GM12892 (cell line): ENCODE data around the gene TMED8.

Source experiments
- DNase-seq: peaks from one replicate; pipeline ENCODE4 v3.0.0; 2011; ENCODE audit not compliant: insufficient read length
- FAIRE-seq: peaks from 2 replicates; lab custom pipeline; 2011; peaks lifted over from hg19 to GRCh38; lab: Jason Lieb, UNC
- POLR2A ChIP-seq: IDR thresholded peaks from 2 replicates; pipeline ENCODE4 v1.6.1; 2011; ENCODE audit warnings: low read depth, low read length, control low read depth
- POLR2AphosphoS5 ChIP-seq: IDR thresholded peaks from 2 replicates; pipeline ENCODE4 v1.6.1; 2011; ENCODE audit warnings: low read depth, low read length, control low read depth
- TAF1 ChIP-seq: IDR thresholded peaks from 2 replicates; pipeline ENCODE4 v1.6.1; 2011; ENCODE audit warnings: low read depth, mild to moderate bottlenecking, control low read depth, low read length, borderline replicate concordance

TMED8 gene

DNA sequence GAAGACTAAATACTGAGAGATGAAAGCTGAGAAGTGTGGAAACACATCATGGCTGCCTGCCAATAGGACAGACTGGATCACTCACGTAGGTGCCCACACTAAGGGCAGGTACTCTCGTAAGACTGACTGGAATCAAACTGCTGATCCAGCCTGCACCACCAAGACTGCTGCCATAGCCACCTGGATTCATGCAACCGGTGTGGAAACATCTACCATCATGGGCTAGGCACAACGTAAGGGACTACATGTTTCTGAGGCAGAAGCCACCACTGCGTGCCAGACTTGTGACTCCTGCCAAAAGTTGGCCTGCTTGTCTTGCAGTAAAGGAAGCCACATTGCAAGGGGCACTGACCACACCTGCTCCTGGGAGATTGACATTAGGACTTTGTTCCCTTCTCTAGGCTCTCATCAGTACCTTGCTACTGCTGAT, 60.0 kb downstream of the TMED8 start:
- FAIRE-seq (no peak), DNase-seq (no peak)
- TF ChIP-seq POLR2A (no peak), TAF1 (no peak), POLR2AphosphoS5 (no peak)

DNA sequence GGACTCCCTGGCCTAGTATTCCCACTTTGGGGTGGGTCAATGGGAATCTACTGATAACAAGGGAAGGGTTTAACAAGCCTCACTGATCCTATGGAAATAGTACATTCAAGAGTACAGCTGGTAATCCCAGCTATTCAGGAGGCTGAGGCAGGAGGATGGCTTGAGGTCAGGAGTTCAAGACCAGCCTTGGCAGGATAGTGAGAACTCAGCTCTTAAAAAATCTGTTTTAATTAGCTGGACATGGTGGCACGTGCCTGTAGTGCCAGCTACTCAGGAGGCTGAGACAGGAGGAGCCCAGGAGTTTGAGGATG, 60.7 kb downstream of the TMED8 start:
- no peak for FAIRE-seq
- no peak for DNase-seq
- no peak for TF ChIP-seq POLR2AphosphoS5

DNA sequence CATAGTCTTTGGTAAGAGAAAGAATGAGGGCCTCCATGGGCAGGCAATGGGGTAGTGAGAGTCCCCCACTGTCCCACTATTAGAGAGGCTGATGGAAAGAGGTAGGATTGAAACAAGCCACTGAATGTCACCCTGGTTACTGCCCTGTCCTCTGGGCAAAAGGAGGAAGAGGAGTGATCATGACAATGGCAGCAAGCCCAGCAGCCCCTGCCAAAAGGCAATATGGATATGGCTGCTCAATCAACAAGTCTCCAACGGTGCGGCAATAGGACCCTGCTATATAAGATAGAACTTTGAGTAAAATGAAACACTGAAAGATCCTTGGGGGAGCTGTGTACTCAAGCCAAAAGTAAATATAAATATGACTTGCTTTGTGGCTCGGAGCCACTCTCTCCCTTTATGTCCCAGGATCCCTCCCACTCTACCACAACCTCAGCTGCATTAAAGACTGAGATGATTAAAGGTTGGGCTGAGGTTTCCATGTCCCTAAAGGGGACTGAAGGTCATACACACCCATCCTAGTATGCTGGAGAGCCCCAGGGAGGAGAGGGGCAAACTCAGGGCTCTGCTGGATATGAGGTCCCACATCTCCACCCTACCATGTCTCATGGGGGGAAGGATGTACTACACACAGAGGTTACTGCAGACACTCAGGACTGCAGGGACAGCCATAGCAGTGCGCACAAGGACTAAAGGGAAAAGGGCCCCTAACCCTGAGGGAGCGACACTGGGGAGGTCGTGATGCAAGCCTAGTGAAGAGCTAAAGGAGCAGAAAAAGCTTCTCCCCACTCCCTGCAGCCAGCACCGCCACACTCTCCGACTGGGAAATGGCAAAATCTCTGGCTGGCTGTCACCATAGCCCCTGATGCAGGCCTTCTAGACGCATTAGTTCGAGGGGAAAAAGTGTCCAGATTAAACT, 62.1 kb downstream of the TMED8 start:
- DNase-seq (no peak), FAIRE-seq (no peak)
- TF ChIP-seq POLR2A (no peak), POLR2AphosphoS5 (no peak), TAF1 (no peak)

GRCh38 chr14:77314043-77314442, 62.9 kb downstream of the TMED8 start:
- DNase-seq: no peak
- FAIRE-seq: no peak
- TF ChIP-seq TAF1: no peak
- no peak for TF ChIP-seq POLR2A
- no peak for TF ChIP-seq POLR2AphosphoS5

- TF ChIP-seq POLR2A (no peak), TAF1 (no peak), POLR2AphosphoS5 (no peak)
- FAIRE-seq: no peak
- no peak for DNase-seq
Measured at GRCh38 chr14:77313371-77313770, 63.5 kb downstream of the TMED8 start.

- DNase-seq: no peak
- TF ChIP-seq POLR2A (no peak), POLR2AphosphoS5 (no peak), TAF1 (no peak)
- FAIRE-seq: no peak
Measured at GRCh38 chr14:77311217-77311616, 65.7 kb downstream of the TMED8 start.

DNA sequence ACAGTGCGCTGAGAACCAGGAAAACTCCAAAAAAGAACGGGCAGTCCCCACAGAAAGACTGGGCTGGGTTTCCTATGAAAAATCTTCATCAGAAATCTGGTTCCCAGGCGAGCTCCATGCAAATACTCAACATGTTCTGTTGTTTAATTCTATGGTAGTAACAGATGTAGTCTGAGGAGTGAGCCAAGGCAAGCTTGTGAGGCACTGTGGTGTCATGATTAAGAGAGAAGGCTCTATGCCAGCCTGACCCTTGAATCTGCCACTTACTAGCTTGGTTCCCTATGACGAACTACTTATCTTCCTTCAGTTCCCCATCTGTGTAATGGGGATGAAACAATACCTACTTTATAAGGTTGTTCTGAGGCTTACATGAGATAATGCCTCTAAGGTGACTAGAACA, 66.9 kb downstream of the TMED8 start:
- TF ChIP-seq POLR2A (no peak), TAF1 (no peak), POLR2AphosphoS5 (no peak)
- no peak for DNase-seq
- no peak for FAIRE-seq

DNA sequence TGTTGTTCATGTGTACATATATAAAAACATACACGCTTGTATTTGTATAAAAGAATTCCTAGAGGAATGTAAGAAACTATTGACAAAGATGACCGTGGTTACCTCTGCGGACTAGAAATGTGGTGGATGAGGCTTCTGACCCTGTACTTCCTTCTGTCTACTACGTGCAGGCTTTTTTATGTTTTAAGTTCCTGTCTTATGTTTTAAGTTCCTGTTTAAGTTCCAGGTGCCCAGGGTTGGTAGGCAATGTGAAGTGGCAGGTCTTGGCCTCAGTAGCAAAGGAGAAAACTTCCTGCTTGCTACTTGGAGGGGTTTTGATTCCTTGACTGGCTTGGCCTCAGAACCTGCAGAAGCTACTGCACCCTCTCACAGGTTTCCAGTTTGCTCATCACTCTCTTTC, 67.8 kb downstream of the TMED8 start:
- TF ChIP-seq POLR2A (no peak), TAF1 (no peak), POLR2AphosphoS5 (no peak)
- DNase-seq (no peak), FAIRE-seq (no peak)

GRCh38 chr14:77306851-77307496, 69.9 kb downstream of the TMED8 start:
- FAIRE-seq (no peak), DNase-seq (no peak)
- no peak for TF ChIP-seq TAF1
- no peak for TF ChIP-seq POLR2AphosphoS5
- TF ChIP-seq POLR2A: no peak

GRCh38 chr14:77306416-77306815, 70.5 kb downstream of the TMED8 start:
- no peak for FAIRE-seq
- TF ChIP-seq TAF1: no peak
- no peak for TF ChIP-seq POLR2AphosphoS5
- TF ChIP-seq POLR2A: no peak

DNA sequence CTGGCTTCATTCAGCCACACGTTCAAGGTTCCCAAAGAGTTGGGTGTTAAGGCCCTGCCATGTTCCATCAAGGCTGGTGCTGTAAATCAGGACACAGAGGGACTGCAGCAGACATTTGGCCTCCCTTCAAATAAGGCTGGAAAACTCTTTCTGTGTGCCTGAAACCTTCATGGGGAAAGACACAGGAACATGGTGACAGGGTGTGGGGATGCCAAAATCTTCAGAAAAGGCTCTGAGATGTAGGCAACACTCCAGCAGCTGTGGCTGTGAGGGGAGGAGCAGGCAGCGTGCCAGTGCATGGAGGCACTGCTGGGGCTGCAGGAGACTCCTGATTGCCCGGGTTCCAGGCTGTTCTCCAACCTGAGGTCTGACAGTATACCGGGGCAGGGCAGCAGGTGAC, 71.2 kb downstream of the TMED8 start:
- TF ChIP-seq TAF1 (no peak), POLR2AphosphoS5 (no peak), POLR2A (no peak)
- DNase-seq (no peak), FAIRE-seq (no peak)

More at GRCh38 chr14:77306416-77306815, 70.5 kb downstream of the TMED8 start:
- no peak for DNase-seq

GRCh38 chr14:77303417-77304156, 73.3 kb downstream of the TMED8 start:
- DNase-seq (no peak), FAIRE-seq (peak; percentile 33)
- TF ChIP-seq POLR2A (no peak), TAF1 (no peak), POLR2AphosphoS5 (no peak)

DNA sequence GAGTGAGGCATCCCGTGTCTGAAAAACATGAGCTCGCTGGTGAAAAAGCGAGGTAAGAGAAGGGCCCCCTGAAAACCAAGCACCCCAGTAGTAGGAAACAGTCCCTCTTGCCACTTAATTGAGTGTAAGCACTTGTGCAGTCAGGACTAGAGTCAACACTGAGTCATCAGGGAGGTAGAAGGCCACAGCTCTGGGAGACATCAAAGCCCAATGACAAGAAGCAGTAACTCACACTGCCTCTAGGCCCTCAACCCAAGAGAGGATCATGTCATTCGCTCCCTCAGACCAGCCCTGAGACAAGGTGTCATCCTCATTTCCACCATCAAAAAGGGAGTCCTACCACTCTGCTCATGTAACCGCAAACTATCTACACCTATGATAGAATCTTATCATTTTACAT, 74.0 kb downstream of the TMED8 start:
- TF ChIP-seq POLR2AphosphoS5 (no peak), TAF1 (no peak), POLR2A (no peak)
- no peak for DNase-seq
- FAIRE-seq: no peak

- DNase-seq (peak; percentile 47), FAIRE-seq (peak; percentile 95)
- TF ChIP-seq POLR2AphosphoS5 (no peak), POLR2A (no peak), TAF1 (no peak)
Measured at GRCh38 chr14:77301103-77301502, 75.8 kb downstream of the TMED8 start.
